IMR-90 (cell line): Measurements from ENCODE around the gene APPBP2.

ENCODE experiments used
- CEBPB ChIP-seq: IDR thresholded peaks from 2 replicates; pipeline ENCODE4 v1.6.1; 2012; ENCODE audit warnings: low read depth, low read length, improper control_type of control experiment
- FOS ChIP-seq: fragments of 150-350 bp; IDR thresholded peaks from 2 replicates; pipeline ENCODE4 v1.6.1; 2016; ENCODE audit warnings: low read depth, low read length
- MAZ ChIP-seq: IDR thresholded peaks from 2 replicates; pipeline ENCODE4 v1.6.1; 2012; ENCODE audit warnings: low read depth, mild to moderate bottlenecking, low read length, improper control_type of control experiment, moderate library complexity, borderline replicate concordance
- RAD21 ChIP-seq: IDR thresholded peaks from 2 replicates; pipeline ENCODE4 v1.6.1; 2012; ENCODE audit warnings: low read length, improper control_type of control experiment
- RFX5 ChIP-seq: IDR thresholded peaks from 2 replicates; pipeline ENCODE4 v1.8.0; 2012; ENCODE audit warnings: low read depth, mild to moderate bottlenecking, low read length, moderate library complexity
- TF ChIP-seq, protein P1 (sequence below): fragments of 150-350 bp; IDR thresholded peaks from 2 replicates; pipeline ENCODE4 v1.6.1; 2016; ENCODE audit warnings: low read depth, mild to moderate bottlenecking, low read length, moderate library complexity, borderline replicate concordance
- TF ChIP-seq, protein P2 (sequence below): conservative IDR thresholded peaks from 2 replicates; pipeline ENCODE4 v1.5.1; 2012; ENCODE audit warnings: mild to moderate bottlenecking, low read depth, low read length, improper control_type of control experiment

DNA sequence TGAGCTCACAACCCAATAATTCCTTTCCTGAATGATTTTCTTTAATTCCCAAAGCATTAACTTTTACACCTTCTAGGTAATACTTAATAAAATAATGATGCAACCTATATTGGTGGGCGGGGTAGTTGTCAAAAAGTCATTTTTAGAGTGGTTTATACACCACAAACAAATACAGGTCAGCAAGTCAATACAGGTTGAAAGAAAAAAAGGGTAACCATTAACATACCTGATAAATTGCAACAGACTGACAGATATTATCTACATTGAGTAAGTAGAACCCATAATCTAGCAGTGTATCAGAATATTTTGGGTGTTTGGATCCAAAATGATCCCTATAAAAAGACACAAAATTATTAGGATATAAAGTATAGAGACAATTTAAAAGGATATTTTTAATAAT lies 64.5 kb downstream of the APPBP2 start:
- TF ChIP-seq, protein P1, sequence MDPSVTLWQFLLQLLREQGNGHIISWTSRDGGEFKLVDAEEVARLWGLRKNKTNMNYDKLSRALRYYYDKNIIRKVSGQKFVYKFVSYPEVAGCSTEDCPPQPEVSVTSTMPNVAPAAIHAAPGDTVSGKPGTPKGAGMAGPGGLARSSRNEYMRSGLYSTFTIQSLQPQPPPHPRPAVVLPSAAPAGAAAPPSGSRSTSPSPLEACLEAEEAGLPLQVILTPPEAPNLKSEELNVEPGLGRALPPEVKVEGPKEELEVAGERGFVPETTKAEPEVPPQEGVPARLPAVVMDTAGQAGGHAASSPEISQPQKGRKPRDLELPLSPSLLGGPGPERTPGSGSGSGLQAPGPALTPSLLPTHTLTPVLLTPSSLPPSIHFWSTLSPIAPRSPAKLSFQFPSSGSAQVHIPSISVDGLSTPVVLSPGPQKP: no peak
- TF ChIP-seq, protein P2, sequence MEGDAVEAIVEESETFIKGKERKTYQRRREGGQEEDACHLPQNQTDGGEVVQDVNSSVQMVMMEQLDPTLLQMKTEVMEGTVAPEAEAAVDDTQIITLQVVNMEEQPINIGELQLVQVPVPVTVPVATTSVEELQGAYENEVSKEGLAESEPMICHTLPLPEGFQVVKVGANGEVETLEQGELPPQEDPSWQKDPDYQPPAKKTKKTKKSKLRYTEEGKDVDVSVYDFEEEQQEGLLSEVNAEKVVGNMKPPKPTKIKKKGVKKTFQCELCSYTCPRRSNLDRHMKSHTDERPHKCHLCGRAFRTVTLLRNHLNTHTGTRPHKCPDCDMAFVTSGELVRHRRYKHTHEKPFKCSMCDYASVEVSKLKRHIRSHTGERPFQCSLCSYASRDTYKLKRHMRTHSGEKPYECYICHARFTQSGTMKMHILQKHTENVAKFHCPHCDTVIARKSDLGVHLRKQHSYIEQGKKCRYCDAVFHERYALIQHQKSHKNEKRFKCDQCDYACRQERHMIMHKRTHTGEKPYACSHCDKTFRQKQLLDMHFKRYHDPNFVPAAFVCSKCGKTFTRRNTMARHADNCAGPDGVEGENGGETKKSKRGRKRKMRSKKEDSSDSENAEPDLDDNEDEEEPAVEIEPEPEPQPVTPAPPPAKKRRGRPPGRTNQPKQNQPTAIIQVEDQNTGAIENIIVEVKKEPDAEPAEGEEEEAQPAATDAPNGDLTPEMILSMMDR: no peak
- no peak for TF ChIP-seq CEBPB
- TF ChIP-seq RAD21: no peak
- TF ChIP-seq FOS: no peak
- no peak for TF ChIP-seq MAZ
- TF ChIP-seq RFX5: no peak
